Sigmoid colon (tissue), 7 donors: ENCODE data around the gene C19orf33. TPM values are rescaled to one million over a fixed set of nuclear protein-coding genes. Genes with fewer than 3 reads are reported as not detected.

Source experiments
- polyA plus RNA-seq, 3 donors: library from polyadenylated mRNA; stranded (reverse); fragments of 200-250 nt; gene quantifications; one replicate each; pipeline ENCODE4 v1.2.3, GENCODE V29; 2013
- small RNA-seq, 3 donors: library from RNA; depleted of rRNA; stranded (forward); fragments of <200 nt; gene quantifications; one replicate each; pipeline ENCODE3, GENCODE V24; 2016
- total RNA-seq, 4 donors: library from RNA; depleted of rRNA; stranded (reverse); fragments of >200 nt; gene quantifications; one replicate each; pipeline ENCODE4 v1.1.0, GENCODE V29; 2016
- donor health status: healthy with polysubstance abuse.
- donor health status: Bipolar disorder and iron deficiency.
- donor health status: healthy.

Gene C19orf33
- total and polyA plus RNA-seq, 7 donors, result 5.8 to 2,364 (median 704) TPM; not detected in 2

Small RNA genes lying within 50 kb of the gene (small RNA-seq; reads per million reads assigned to genes)
- gene RF00019, result 0 reads per million in 3 donors

Other genes starting within 250 kb of the C19orf33 start
- gene DPF1, start 80.0 kb upstream of the C19orf33 start, total RNA-seq, result not detected
- 1 to 10 TPM in 1 of 3 donors, under 1 TPM in 1, not detected in 1; 0.12 to 1.4 TPM for gene DPF1, start 80.0 kb upstream of the C19orf33 start, polyA plus RNA-seq
- 100 to 1,000 TPM; 441 to 736 (median 473) TPM for gene PPP1R14A, start 47.9 kb upstream of the C19orf33 start, total RNA-seq
- gene PPP1R14A, start 47.9 kb upstream of the C19orf33 start, polyA plus RNA-seq, result 10 to 100 TPM; 24.6 to 93.9 (median 29.9) TPM
- 10 to 100 TPM; 14.3 to 20.7 (median 16.6) TPM for gene SPINT2, start 39.7 kb upstream of the C19orf33 start, total RNA-seq
- 100 to 1,000 TPM; 170 to 616 (median 178) TPM for gene SPINT2, start 39.7 kb upstream of the C19orf33 start, polyA plus RNA-seq
- gene YIF1B, start 11.7 kb downstream of the C19orf33 start, total RNA-seq, result 10 to 100 TPM; 12.5 to 22.5 (median 15.8) TPM
- gene YIF1B, start 11.7 kb downstream of the C19orf33 start, polyA plus RNA-seq, result 10 to 100 TPM; 13.8 to 77.5 (median 14.3) TPM
- gene KCNK6, start 15.6 kb downstream of the C19orf33 start, total RNA-seq, result 10 to 100 TPM in 3 of 4 donors, 1 to 10 TPM in 1; 6.6 to 24.6 (median 14.2) TPM
- 10 to 100 TPM in 1 of 3 donors, 1 to 10 TPM in 2; 5.4 to 20.6 (median 6.0) TPM for gene KCNK6, start 15.6 kb downstream of the C19orf33 start, polyA plus RNA-seq
- gene CATSPERG, start 31.6 kb downstream of the C19orf33 start, total RNA-seq, result 1 to 10 TPM; 2.3 to 5.5 (median 4.4) TPM
- 1 to 10 TPM in 1 of 3 donors, under 1 TPM in 1, not detected in 1; 0.69 to 7.7 TPM for gene CATSPERG, start 31.6 kb downstream of the C19orf33 start, polyA plus RNA-seq
- 100 to 1,000 TPM; 129 to 271 (median 158) TPM for gene PSMD8, start 70.3 kb downstream of the C19orf33 start, total RNA-seq
- 100 to 1,000 TPM; 125 to 158 (median 147) TPM for gene PSMD8, start 70.3 kb downstream of the C19orf33 start, polyA plus RNA-seq
- not detected for gene GGN, start 83.8 kb downstream of the C19orf33 start, total RNA-seq
- under 1 TPM in 1 of 3 donors, not detected in 2; 0.28 TPM for gene GGN, start 83.8 kb downstream of the C19orf33 start, polyA plus RNA-seq
- 1 to 10 TPM in 1 of 4 donors, under 1 TPM in 2, not detected in 1; 0.27 to 1.5 (median 0.36) TPM for gene SPRED3, start 84.4 kb downstream of the C19orf33 start, total RNA-seq
- gene SPRED3, start 84.4 kb downstream of the C19orf33 start, polyA plus RNA-seq, result under 1 TPM in 2 of 3 donors, not detected in 1; under 0.01 to 0.47 TPM
- 10 to 100 TPM; 17.2 to 27.2 (median 18.6) TPM for gene FAM98C, start 98.8 kb downstream of the C19orf33 start, total RNA-seq
- 10 to 100 TPM; 26.1 to 30.0 (median 27.0) TPM for gene FAM98C, start 98.8 kb downstream of the C19orf33 start, polyA plus RNA-seq
- gene RASGRP4, start 122.0 kb downstream of the C19orf33 start, total RNA-seq, result 1 to 10 TPM; 2.5 to 3.6 (median 3.2) TPM
- 1 to 10 TPM in 1 of 3 donors, under 1 TPM in 2; 0.69 to 3.6 (median 0.90) TPM for gene RASGRP4, start 122.0 kb downstream of the C19orf33 start, polyA plus RNA-seq
- 1 to 10 TPM in 3 of 4 donors, under 1 TPM in 1; 0.71 to 4.1 (median 2.0) TPM for gene RYR1, start 129.4 kb downstream of the C19orf33 start, total RNA-seq
- under 1 TPM; under 0.01 to 0.85 (median under 0.01) TPM for gene RYR1, start 129.4 kb downstream of the C19orf33 start, polyA plus RNA-seq